A549 (cell line): ENCODE results near the gene GSTM5.

Experiments used
- CTCF ChIP-seq: fragments of >200 bp; sonication (Bioruptor Twin); formaldehyde crosslinking; IDR thresholded peaks from 3 replicates; pipeline ENCODE4 v1.5.1; 2016
- SMC3 ChIP-seq: fragments of >200 bp; sonication (Bioruptor Twin); formaldehyde crosslinking; IDR thresholded peaks from 3 replicates; pipeline ENCODE4 v1.6.1; 2018; ENCODE audit warnings: inconsistent platforms
- TF ChIP-seq, protein P1 (sequence below): IDR thresholded peaks from 2 replicates; pipeline ENCODE4 v1.6.1; 2012

- TF ChIP-seq SMC3 (no peak), CTCF (no peak)
- TF ChIP-seq, protein P1, sequence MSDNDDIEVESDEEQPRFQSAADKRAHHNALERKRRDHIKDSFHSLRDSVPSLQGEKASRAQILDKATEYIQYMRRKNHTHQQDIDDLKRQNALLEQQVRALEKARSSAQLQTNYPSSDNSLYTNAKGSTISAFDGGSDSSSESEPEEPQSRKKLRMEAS = no peak
Measured at GRCh38 chr1:109725510-109725909, 13.5 kb downstream of the GSTM5 start.
